A549 (cell line): Measurements from ENCODE around the gene RAB42. TPM values are rescaled to one million over a fixed set of nuclear protein-coding genes. Genes with fewer than 3 reads are reported as not detected.
"Not testable (repeated sequence)": the region's sequence is repeated elsewhere in the genome, so short reads cannot be mapped to it uniquely, and the experiment has no call there.

Experiments used
- ATAC-seq, 2 experiments: fragments of 200-7000 bp in 1 of 2; fragments of >200 bp in 1 of 2; cut with Nextera tagmentation in 1 of 2; cut with Tn5 transposase in 1 of 2; 3 replicates each; pipeline versions ENCODE4 v1.8.0 to v1.9.1; 2018 to 2020; ENCODE audit warnings: mild to moderate bottlenecking in 1 of 2, moderate library complexity in 1 of 2
- CTCF ChIA-PET: fragments of 300-600 bp; sonication (Branson Sonifier 250); formaldehyde crosslinking; extraction: SDS; loops from one replicate; lab custom pipeline; 2021; ENCODE audit warnings: antibody characterized with exemption, inconsistent platforms; lab: Yijun Ruan, JAX
- POLR2A ChIA-PET: fragments of 350-600 bp; formaldehyde crosslinking; extraction: SDS; loops from one replicate; lab custom pipeline; 2021; ENCODE audit warnings: antibody characterized with exemption, inconsistent platforms; lab: Yijun Ruan, JAX
- DNase-seq, 2 experiments: peaks; one replicate each; pipeline versions ENCODE4 v3.0.0 to v3.0.0-alpha.2; 2011 to 2016; ENCODE audit warnings: low read depth in 1 of 2, low spot score in 1 of 2
- FAIRE-seq: peaks from 2 replicates; lab custom pipeline; 2011; peaks lifted over from hg19 to GRCh38; lab: Jason Lieb, UNC
- H3K27ac ChIP-seq, 2 experiments: fragments of >200 bp; sonication (Bioruptor Twin); formaldehyde crosslinking; 3 replicates each; pipeline ENCODE4 v1.5.1; 2016 to 2017
- H3K4me1 ChIP-seq: fragments of >200 bp; sonication (Bioruptor Twin); formaldehyde crosslinking; 3 replicates; pipeline ENCODE4 v1.6.1; 2016
- H3K4me2 ChIP-seq: fragments of >200 bp; sonication (Bioruptor Twin); formaldehyde crosslinking; 3 replicates; pipeline ENCODE4 v1.6.1; 2016
- H3K4me3 ChIP-seq: fragments of >200 bp; sonication (Bioruptor Twin); formaldehyde crosslinking; 3 replicates; pipeline ENCODE4 v1.5.1; 2016
- H3K9me3 ChIP-seq: fragments of >200 bp; sonication (Bioruptor Twin); formaldehyde crosslinking; 3 replicates; pipeline ENCODE4 v1.6.1; 2016
- ATOH8 ChIP-seq: fragments of 250-450 bp; sonication (Bioruptor Pico); IDR thresholded peaks from 2 replicates; pipeline ENCODE4 v1.5.0; 2020; ENCODE audit warnings: low read depth, mild to moderate bottlenecking, moderate library complexity
- BCL3 ChIP-seq: fragments of >200 bp; sonication (Bioruptor Twin); formaldehyde crosslinking; IDR thresholded peaks from 3 replicates; pipeline ENCODE4 v1.6.1; 2016
- CBX2 ChIP-seq: fragments of 200-600 bp; sonication (generic); IDR thresholded peaks from 2 replicates; pipeline ENCODE4 v1.6.1; 2016; ENCODE audit warnings: low read depth, mild to moderate bottlenecking, borderline replicate concordance
- CHD4 ChIP-seq: fragments of 200-600 bp; sonication (generic); IDR thresholded peaks from 2 replicates; pipeline ENCODE4 v1.6.1; 2016; ENCODE audit warnings: antibody characterized with exemption, mild to moderate bottlenecking, borderline replicate concordance
- EHMT2 ChIP-seq: fragments of 200-600 bp; sonication (generic); IDR thresholded peaks from 2 replicates; pipeline ENCODE4 v1.6.1; 2016; ENCODE audit warnings: antibody characterized with exemption, low read depth, mild to moderate bottlenecking, moderate library complexity
- EP300 ChIP-seq, 2 experiments: fragments of >200 bp; sonication (Bioruptor Twin); formaldehyde crosslinking; IDR thresholded peaks; 2 replicates in 1 of 2; 3 replicates in 1 of 2; pipeline ENCODE4 v1.6.1; 2016 to 2017
- FOSB ChIP-seq: fragments of 250-450 bp; sonication (Bioruptor Pico); IDR thresholded peaks from 2 replicates; pipeline ENCODE4 v1.5.0; 2020; ENCODE audit warnings: mild to moderate bottlenecking, moderate library complexity
- GATA3 ChIP-seq: IDR thresholded peaks from 2 replicates; pipeline ENCODE4 v1.6.1; 2012; ENCODE audit warnings: borderline replicate concordance
- HOXA7 ChIP-seq: fragments of 250-450 bp; sonication (Bioruptor Pico); IDR thresholded peaks from 2 replicates; pipeline ENCODE4 v1.5.0; 2020; ENCODE audit warnings: mild to moderate bottlenecking, moderate library complexity
- HOXB13 ChIP-seq: fragments of 250-450 bp; sonication (Bioruptor Pico); IDR thresholded peaks from 2 replicates; pipeline ENCODE4 v1.5.0; 2020; ENCODE audit warnings: low read depth, mild to moderate bottlenecking, moderate library complexity
- HOXB5 ChIP-seq: fragments of 250-450 bp; sonication (Bioruptor Pico); IDR thresholded peaks from 2 replicates; pipeline ENCODE4 v1.5.0; 2020; ENCODE audit warnings: mild to moderate bottlenecking, moderate library complexity
- MAX ChIP-seq: IDR thresholded peaks from 2 replicates; pipeline ENCODE4 v1.6.1; 2012
- REST ChIP-seq: fragments of 200-600 bp; sonication (generic); IDR thresholded peaks from 2 replicates; pipeline ENCODE4 v1.6.1; 2016; ENCODE audit warnings: antibody characterized with exemption, mild to moderate bottlenecking, moderate library complexity
- RNF2 ChIP-seq: fragments of 200-600 bp; sonication (generic); IDR thresholded peaks from 2 replicates; pipeline ENCODE4 v1.6.1; 2016; ENCODE audit warnings: low read depth, mild to moderate bottlenecking, antibody characterized with exemption, moderate library complexity, borderline replicate concordance
- SREBF2 ChIP-seq: fragments of 450-650 bp; IDR thresholded peaks from 2 replicates; pipeline ENCODE4 v1.6.1; 2014; ENCODE audit warnings: mild to moderate bottlenecking, moderate library complexity
- TFCP2L1 ChIP-seq: fragments of 250-450 bp; sonication (Bioruptor Pico); IDR thresholded peaks from 2 replicates; pipeline ENCODE4 v1.5.0; 2021; ENCODE audit warnings: mild to moderate bottlenecking
- ZNF302 ChIP-seq: fragments of 250-450 bp; sonication (Bioruptor Pico); IDR thresholded peaks from 2 replicates; pipeline ENCODE4 v1.9.0; 2021; ENCODE audit warnings: inconsistent platforms, mild to moderate bottlenecking, moderate library complexity
- WGBS: methylation state at CpG from one replicate; pipeline ENCODE4 v1.1.6; 2017; ENCODE audit errors: missing lambda C conversion rate; 5-methylcytosine and 5-hydroxymethylcytosine counted together
- polyA plus RNA-seq, 4 experiments: library from polyadenylated mRNA; depleted of rRNA in 3 of 4; stranded (reverse); fragments of >200 nt; fragmentation: RNase III in 1 of 4; extraction: RNeasy Plus Mini Kit Qiagen cat#74134 plus additional on column Dnase treatment in 1 of 4; gene quantifications; 2 replicates in 3 of 4; 3 replicates in 1 of 4; pipeline ENCODE4 v1.2.3, GENCODE V29; 2011 to 2017

Gene RAB42
- polyA plus RNA-seq, 2 of the 4 experiments (the other 2 are of a cell fraction), result 0.81 to 2.3 TPM

GRCh38 chr1:28582248-28582615 lies 9.8 kb upstream of the RAB42 start:
- no peak for TF ChIP-seq GATA3
- no peak for TF ChIP-seq TFCP2L1 (CRISPR knock-in tag)
- TF ChIP-seq BCL3, result no peak
- no peak for TF ChIP-seq ZNF302 (CRISPR knock-in tag)
- no peak for TF ChIP-seq CBX2
- TF ChIP-seq RNF2, result no peak
- no peak for TF ChIP-seq MAX
- no peak for TF ChIP-seq REST
- TF ChIP-seq EHMT2, result no peak
- TF ChIP-seq SREBF2, result no peak
- TF ChIP-seq HOXB13 (CRISPR knock-in tag), result no peak
- TF ChIP-seq HOXB5 (CRISPR knock-in tag), result no peak
- no peak for TF ChIP-seq HOXA7 (CRISPR knock-in tag)
- no peak for TF ChIP-seq ATOH8 (CRISPR knock-in tag)
- no peak for TF ChIP-seq CHD4
- no peak for TF ChIP-seq EP300 (IDR thresholded peaks at IDR 0.05)
- no peak for TF ChIP-seq FOSB (CRISPR knock-in tag)
- Histone ChIP-seq H3K9me3 (no peaks in the 10 kb centered on the region), H3K4me2 (peak overlapping the region; percentile 92), H3K4me1 (peaks cover 26% of the 10 kb centered on the region; the same call in 2 of the 3 replicates), H3K4me3 (peak overlapping the region; percentile 99), H3K27ac (peak overlapping the region; percentile 96 to 98)
- CTCF ChIA-PET, result interaction anchor here (1.3 to 5.7 kb wide), 3 partner anchors 20 to 64 kb away, joined by 3 to 25 read pairs (median 3); no protein-coding TSS in a partner anchor
- POLR2A ChIA-PET, result interaction anchor here (0.6 to 2.7 kb wide), 26 partner anchors 8 to 494 kb away, joined by 3 to 34 read pairs (median 6); partner anchors contain the start of genes ATP5IF1, EYA3, MED18 and PHACTR4
- DNase-seq (peak; percentile 30 to 32), ATAC-seq (peak; percentile 38 to 58; a peak in 4 of 6 replicates), FAIRE-seq (no peak)
- WGBS, result 3% methylated on average over 9 of the region's 10 CpGs

GRCh38 chr1:28586585-28587391 lies 5.3 kb upstream of the RAB42 start:
- POLR2A ChIA-PET, DNase-seq, H3K9me3 ChIP-seq, FAIRE-seq, ATAC-seq, H3K4me3 ChIP-seq: not testable (repeated sequence)
- WGBS, result 77% methylated on average over 19 of the region's 19 CpGs
- CTCF ChIA-PET, result interaction anchor here (0.6 to 2.2 kb wide), 3 partner anchors 16 to 496 kb away, joined by 3 to 5 read pairs (median 3); no protein-coding TSS in a partner anchor
- H3K4me2 ChIP-seq, result peak overlapping the region; percentile 46
- H3K4me1 ChIP-seq, result peaks cover 16% of the 10 kb centered on the region; the same call in 2 of the 3 replicates
- peak overlapping the region; percentile 45 to 78 for H3K27ac ChIP-seq
